Adrenal gland (tissue), 5 donors: ENCODE data around the gene ASCC1.
"Not testable (repeated sequence)": the region's sequence is repeated elsewhere in the genome, so short reads cannot be mapped to it uniquely, and the experiment has no call there.

ENCODE experiments used
- POLR2A ChIP-seq, 2 donors: fragments of 450-650 bp; IDR thresholded peaks; one replicate each; pipeline ENCODE4 v1.6.1; 2017; ENCODE audit warnings: antibody characterized with exemption in 2 of 2, mild to moderate bottlenecking in 2 of 2, moderate library complexity in 1 of 2
- TF ChIP-seq, protein P1 (sequence below), 6 experiments: fragments of 450-650 bp in 4 of 6; fragments of 200-600 bp in 2 of 6; sonication (generic) in 1 of 6; IDR thresholded peaks; 1 replicate in 5 of 6; 2 replicates in 1 of 6; pipeline versions ENCODE4 v1.5.1 to v1.8.0; 2016 to 2021; ENCODE audit warnings: antibody characterized with exemption in 6 of 6, mild to moderate bottlenecking in 2 of 6, moderate library complexity in 1 of 6
- donor health status: DM: no; HTN: no; CAD: no.

- TF ChIP-seq, protein P1, sequence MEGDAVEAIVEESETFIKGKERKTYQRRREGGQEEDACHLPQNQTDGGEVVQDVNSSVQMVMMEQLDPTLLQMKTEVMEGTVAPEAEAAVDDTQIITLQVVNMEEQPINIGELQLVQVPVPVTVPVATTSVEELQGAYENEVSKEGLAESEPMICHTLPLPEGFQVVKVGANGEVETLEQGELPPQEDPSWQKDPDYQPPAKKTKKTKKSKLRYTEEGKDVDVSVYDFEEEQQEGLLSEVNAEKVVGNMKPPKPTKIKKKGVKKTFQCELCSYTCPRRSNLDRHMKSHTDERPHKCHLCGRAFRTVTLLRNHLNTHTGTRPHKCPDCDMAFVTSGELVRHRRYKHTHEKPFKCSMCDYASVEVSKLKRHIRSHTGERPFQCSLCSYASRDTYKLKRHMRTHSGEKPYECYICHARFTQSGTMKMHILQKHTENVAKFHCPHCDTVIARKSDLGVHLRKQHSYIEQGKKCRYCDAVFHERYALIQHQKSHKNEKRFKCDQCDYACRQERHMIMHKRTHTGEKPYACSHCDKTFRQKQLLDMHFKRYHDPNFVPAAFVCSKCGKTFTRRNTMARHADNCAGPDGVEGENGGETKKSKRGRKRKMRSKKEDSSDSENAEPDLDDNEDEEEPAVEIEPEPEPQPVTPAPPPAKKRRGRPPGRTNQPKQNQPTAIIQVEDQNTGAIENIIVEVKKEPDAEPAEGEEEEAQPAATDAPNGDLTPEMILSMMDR (IDR thresholded peaks at IDR 0.05), result not testable (repeated sequence)
- not testable (repeated sequence) for TF ChIP-seq POLR2A (IDR thresholded peaks at IDR 0.05)
These were observed 68.8 kb downstream of the ASCC1 start for GRCh38 chr10:72147324-72147584.
